ENCODE data around the gene OMG. TPM values are rescaled to one million over a fixed set of nuclear protein-coding genes. Genes with fewer than 3 reads are reported as not detected.
"Not testable (repeated sequence)": the region's sequence is repeated elsewhere in the genome, so short reads cannot be mapped to it uniquely, and the experiment has no call there.

OMG gene
- 0.21 TPM for polyA plus RNA-seq (2013, experiment 1 of 2; ENCODE audit: insufficient read length)
- polyA plus RNA-seq (2013, experiment 2 of 2; ENCODE audit: insufficient read length), result 0.11 TPM

- no peak for DNase-seq
These were observed at the start of gene OMG for GRCh38 chr17:31297090-31297489. Gene OMG, minus strand, starts transcription at chr17:31297239. Its CDS starts 908 bp downstream, at chr17:31296331.

GRCh38 chr17:31345191-31345747 lies 48.2 kb upstream of the OMG start:
- not testable (repeated sequence) for DNase-seq

DNA sequence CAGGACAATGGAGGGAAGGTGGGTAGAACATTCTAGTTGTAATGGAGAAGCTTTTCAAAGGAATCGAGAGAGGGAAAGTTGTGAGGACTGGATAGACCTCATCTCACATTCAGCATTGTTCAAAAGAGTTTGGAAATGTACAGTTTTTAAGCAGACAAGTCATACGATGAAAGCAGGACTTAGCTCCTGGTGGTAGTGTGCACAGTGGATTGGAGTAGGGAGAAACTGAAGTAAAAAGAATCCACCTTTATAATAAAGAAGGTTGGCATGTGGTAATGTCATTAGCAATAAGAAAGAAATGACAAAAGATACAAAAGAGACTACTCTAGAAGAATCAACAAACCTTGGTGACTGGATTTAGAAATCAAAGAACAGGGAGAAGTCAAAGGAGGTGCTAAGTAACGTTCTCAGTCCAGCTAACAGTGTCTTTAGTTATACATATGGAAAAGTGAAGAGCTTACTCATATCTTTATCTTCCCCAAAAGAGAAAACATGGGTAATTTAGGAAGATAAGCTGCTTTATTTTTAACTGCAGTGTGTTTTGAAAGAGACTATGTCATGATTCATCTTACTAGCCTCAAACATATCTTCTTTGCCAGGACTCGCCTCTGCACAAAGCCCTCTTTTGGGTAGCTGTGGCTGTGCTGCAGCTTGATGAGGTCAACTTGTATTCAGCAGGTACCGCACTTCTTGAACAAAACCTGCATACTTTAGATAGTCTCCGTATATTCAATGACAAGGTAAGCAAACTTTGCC lies 43.0 kb upstream of the OMG start:
- DNase-seq, result peak; percentile 61

DNA sequence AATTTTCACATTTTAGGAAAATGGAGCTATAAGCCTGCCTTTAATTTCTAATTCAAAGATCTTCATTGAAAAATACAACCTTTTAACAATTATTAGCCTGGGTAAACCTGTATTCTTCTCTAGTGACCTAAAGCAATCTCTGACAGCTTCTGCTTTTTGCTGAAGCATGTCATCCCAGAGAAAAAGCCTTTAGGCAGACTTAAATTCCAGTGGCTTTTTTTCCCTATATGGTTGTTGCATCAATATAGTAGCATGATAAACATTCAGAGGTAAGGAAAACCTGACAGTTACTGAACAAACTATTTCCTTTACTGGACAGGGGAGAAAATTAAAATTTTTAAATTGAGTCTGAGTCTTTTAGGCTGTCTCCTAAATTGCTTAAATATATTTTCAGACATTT lies 32.2 kb upstream of the OMG start:
- DNase-seq, result peak; percentile 56

- peak; percentile 80 for DNase-seq
These were observed 31.1 kb upstream of the OMG start for GRCh38 chr17:31328160-31328535.

DNA sequence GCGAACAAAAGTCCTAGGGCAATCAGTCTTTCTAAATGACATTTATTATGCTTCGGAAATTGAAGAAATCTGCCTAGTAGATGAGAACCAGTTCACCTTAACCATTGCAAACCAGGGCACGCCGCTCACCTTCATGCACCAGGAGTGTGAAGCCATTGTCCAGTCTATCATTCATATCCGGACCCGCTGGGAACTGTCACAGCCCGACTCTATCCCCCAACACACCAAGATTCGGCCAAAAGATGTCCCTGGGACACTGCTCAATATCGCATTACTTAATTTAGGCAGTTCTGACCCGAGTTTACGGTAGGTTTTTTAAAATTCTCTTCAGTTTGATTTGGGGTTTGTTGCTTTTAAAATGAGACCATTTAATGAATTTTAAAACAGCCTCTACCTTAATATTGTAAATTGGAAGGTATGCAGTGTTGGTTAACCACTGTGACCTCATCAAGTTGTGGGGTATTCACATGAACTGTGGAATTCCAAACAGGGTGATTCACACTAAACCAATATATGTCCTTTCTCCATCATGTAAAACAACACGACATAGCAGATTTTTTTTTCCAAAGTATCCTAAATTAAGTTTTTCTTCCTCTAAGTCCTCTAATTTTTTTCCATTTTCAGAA lies 30.6 kb upstream of the OMG start:
- DNase-seq, result peak; percentile 93

DNA sequence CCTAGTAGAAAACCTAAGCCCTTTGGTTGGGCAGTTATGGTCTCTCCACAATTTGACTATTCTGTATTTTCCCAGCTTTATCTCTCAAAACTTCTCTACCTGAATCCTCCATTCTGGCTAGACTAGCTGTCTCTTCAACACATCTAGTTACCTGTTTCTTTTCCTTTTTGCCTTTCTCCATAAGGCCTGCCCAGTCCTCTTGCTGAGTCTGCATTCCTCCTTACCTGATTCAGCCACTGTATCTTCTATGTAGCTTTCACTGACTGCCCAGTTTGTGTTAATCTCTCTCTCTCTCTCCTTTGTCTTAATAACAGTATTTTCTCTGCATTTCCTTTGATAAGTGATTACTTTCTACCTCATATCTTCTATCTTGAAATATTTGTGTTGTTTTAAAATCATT lies 26.5 kb upstream of the OMG start:
- DNase-seq, result no peak

DNA sequence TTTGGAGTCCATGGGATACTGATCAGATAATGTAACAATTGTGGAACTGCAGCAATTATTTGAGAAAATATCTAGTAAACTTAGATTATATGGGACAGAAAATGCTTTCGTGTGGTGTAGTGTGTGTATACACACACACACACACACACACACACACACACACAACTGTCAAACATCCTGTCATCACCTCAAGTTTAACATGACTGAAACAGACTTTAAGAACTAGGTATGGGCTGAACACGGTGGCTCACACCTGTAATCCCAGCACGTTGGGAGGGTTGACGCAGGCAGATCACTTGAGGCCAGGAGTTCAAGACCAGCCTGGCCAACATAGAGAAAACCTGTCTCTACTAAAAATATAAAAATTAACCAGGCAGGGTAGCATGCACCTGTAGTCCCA lies 24.9 kb upstream of the OMG start:
- no peak for DNase-seq

DNA sequence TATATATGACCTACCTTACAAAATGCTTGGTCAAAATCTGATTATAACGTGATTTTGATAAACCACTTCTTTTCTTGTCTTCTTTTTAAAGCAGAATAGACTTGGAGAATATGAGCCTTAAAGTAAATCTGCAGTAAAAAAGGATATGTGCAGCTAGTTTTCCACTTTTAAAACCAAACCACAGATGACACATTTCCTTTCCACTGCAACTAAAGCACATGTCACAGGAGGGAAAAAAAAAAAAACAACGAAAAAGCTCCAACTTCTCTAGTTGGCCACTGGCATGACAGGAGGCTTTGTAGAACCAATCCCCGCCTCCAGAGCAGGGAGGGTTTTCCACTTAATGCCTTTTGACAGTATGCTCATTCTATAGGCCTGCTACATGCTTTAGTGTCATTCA lies 24.4 kb upstream of the OMG start, which contains the start of gene EVI2A:
TSS of gene EVI2A (minus strand) at position 142 of the 400 bp plus-strand sequence. CDS start 2,609 bp downstream, outside the sequence.
- DNase-seq, result peak; percentile 88

- no peak for DNase-seq
These were observed 23.8 kb upstream of the OMG start for GRCh38 chr17:31320791-31321190.

- DNase-seq, result no peak
These were observed 23.2 kb upstream of the OMG start for GRCh38 chr17:31320241-31320640.

GRCh38 chr17:31318851-31319661 lies 22.0 kb upstream of the OMG start:
- no peak for DNase-seq

DNA sequence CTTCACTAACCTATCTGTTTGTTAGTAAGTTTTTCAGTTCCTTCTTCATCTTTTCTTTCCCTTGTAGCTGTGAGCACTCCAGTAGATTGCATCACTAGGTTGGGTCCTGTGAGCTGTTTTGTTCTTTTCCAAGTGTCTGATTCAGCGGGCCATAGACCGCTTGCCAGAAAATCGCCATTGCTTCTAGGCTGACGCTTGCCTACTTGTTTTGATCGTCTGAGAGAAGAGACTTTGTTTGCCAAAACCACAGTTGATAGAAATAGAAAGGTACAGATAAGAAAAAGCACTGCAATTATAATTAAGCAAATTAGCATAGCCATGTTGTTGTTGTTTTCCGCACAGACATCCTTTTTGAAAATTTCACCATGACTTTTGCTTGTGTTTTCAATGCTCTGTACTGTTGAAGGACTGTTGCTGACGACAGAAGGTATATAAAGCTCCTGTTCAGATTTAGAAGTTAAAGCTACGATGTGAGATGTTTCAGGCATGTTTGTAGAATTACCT lies 21.3 kb upstream of the OMG start:
- peak; percentile 37 for DNase-seq

- DNase-seq, result no peak
These were observed 17.7 kb upstream of the OMG start for GRCh38 chr17:31314782-31315100.

DNA sequence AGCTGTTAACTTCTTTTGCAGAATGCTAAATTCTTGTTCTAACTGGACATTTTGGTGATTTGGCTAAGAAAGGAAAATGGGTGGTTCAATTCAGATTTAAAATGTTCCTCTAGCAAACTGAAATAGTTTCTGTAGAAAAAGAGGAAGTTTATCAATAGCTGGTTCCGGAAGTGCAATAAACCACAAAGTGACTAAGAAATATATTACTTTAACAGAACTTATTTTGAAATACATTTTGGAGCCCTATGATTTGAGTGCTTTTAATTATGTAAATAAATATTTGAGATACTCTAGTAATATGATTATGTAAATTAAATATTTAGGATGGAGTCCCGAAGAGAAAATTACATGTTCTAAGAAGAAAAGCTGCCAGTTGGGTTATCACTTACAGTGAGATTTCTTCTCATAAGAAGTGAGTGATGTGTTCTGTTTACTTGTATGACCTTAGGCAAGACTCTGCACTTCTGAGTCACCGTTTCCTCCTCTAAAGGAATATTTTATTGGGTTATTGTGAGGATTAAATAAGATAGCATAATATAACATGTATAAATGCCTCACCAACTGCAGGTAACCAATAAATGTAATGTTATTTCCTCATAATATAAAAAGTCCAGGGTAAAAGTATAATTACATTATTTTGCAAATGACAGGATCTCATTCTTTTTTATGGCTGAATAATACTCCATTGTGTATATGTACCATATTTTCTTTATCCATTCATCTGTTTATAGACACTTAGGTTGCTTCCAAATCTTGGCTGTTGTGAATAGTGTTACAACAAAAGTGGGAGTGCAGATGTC lies 17.1 kb upstream of the OMG start, which contains the start of gene EVI2B:
TSS of gene EVI2B (minus strand) at position 73 of the 800 bp plus-strand sequence. CDS start 8,445 bp downstream, outside the sequence.
- DNase-seq, result no peak

DNA sequence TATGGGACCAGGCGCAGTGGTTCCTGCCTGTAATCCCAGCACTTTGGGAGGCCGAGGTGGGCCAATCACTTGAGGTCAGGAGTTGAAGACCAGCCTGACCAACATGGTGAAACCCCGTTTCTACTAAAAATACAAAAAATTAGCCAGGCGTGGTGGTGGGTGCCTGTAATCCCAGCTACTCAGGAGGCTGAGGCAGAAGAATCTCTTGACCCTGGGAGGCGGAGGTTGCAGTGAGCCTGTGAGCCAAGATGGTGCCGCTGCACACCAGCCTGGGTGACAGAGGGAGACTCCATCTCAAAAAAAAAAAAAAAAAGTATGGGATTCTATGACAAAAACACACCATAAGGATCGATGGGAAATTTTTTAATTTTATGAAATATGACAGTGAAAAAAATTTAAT lies 15.2 kb upstream of the OMG start:
- not testable (repeated sequence) for DNase-seq

DNA sequence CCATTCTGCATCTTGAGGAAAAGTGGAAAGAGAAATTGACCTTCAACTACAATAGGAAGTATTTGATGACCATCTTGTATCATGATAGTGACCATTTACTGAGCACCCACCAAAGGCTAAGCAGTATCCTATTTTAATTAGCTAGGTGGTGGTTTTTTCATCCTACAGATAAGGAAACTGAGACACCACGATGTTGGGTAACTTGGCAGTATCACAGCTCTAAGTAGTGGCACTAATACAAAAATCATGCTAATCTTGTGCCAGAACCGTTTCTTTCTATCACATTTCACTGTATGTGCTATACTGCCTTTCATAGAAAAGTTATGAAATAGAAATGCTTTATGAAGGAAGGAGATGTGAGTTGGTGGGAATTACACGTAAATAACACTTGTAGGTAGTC lies 14.5 kb upstream of the OMG start:
- DNase-seq, result no peak

DNA sequence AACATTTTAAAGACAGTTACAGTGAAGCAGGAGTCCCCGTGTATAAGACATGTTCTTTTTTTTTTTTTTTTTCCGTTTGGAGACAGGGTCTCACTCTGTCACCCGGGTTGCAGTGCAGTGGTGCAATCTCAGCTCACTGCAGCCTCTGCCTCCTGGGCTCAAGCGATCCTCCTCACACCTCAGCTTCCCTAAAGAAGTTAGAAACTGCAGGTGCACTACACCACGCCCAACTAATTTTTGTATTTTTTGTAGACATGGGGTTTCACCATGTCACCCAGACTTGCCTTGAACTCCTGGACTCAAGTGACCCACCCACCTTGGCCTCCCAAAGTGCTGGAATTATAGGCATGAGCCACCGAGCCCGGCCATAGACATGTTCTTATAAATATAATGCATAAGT lies 13.8 kb upstream of the OMG start:
- no peak for DNase-seq

GRCh38 chr17:31310260-31310659 lies 13.2 kb upstream of the OMG start:
- no peak for DNase-seq

DNA sequence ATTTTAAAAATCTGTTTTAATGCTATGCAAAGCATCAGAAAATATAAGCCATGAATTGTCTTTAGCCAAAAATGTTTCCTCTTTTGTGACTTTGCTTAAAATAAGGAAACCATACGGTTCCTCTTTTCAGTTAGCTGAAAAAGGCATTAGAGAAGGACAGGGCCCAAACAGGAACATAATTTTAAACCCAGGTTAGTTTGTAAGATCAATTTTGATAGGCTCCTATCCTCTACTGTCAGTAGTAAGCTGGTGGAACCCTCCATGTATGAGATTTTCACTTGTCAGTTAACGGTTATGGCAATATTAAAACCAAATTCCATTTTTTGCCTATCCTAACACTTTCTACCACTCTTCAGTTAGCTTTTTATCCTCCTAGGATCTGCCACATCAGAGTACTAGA lies 12.5 kb upstream of the OMG start:
- DNase-seq, result no peak
